ENCODE data around the gene IPO4. TPM values are rescaled to one million over a fixed set of nuclear protein-coding genes. Genes with fewer than 3 reads are reported as not detected.

The IPO4 gene
- total and polyA plus RNA-seq, 10 of the 15 experiments (the other 5 are each of a cell fraction or from before 2014, with no cell fraction given): 7.8 to 139 (median 37.6) TPM

GRCh38 chr14:24151404-24152080, 37.1 kb downstream of the IPO4 start (continued):
- no peak for TF ChIP-seq BCLAF1 (IDR thresholded peaks at IDR 0.05)
- no peak for TF ChIP-seq MEF2B (IDR thresholded peaks at IDR 0.05; ENCODE audit: partially characterized antibody, poor library complexity, severe bottlenecking)
- no peak for TF ChIP-seq CEBPB (IDR thresholded peaks at IDR 0.05; ENCODE audit: borderline replicate concordance in 1 of 2, low read depth in 2 of 2, low read length in 2 of 2)
- TF ChIP-seq SUPT20H (IDR thresholded peaks at IDR 0.05; ENCODE audit: borderline replicate concordance, control insufficient read depth, low read depth, low read length): no peak

DNA sequence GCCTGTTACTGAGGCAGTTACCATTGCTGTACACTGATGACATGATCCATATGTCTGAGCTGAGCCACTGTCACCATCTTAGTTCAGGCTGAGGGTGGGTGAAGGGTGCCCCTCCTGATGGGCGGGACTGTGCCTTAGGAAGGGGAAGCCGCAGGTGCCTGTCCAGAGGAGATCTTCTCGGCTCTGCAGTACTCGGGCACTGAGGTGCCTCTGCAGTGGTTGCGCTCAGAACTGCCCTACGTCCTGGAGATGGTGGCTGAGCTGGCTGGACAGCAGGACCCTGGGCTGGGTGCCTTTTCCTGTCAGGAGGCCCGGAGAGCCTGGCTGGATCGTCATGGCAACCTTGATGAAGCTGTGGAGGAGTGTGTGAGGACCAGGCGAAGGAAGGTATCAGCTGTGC, 37.6 kb downstream of the IPO4 start:
- DNase-seq (ENCODE audit: low read depth, low spot score) (no peak), ATAC-seq (no peak), FAIRE-seq (no peak)
- ChIA-PET CTCF (interaction anchor here (2.2 to 8.2 kb wide), 2 partner anchors 10 to 42 kb away, joined by 6 to 63 read pairs; partner anchors contain the start of gene IRF9), RAD21 (ENCODE audit: unreplicated experiment) (no interaction called here), POLR2A (interaction anchor here (0.7 to 2.6 kb wide), 5 partner anchors 10 to 44 kb away, joined by 3 to 21 read pairs (median 3); partner anchors contain the start of genes DCAF11, EMC9, IRF9 and NRL), SMC1A (ENCODE audit: uncharacterized antibody, unreplicated experiment) (interaction anchor here (3.6 kb wide), 1 partner anchor 11 kb away, joined by 22 read pairs; the partner anchor contains the start of gene IRF9)
- H3K36me3 ChIP-seq (ENCODE audit: control insufficient read depth in 2 of 2, insufficient read depth in 2 of 2, low read length in 1 of 2): peaks cover 27 to 31% of the 10 kb centered on the region in 2 experiments
- H3K27ac ChIP-seq (ENCODE audit: control insufficient read depth, insufficient read depth): no peak overlapping the region
- peaks cover 34% of the 10 kb centered on the region for H3K79me2 ChIP-seq (ENCODE audit: control insufficient read depth, insufficient read depth, low read length)
- no peaks in the 10 kb centered on the region; the same call in 2 of the 3 replicates for H3K9me3 ChIP-seq (replicated peaks; ENCODE audit: control insufficient read depth, insufficient read depth, low read length)
- H3K4me2 ChIP-seq (ENCODE audit: control insufficient read depth, insufficient read depth): no peak overlapping the region
- in situ Hi-C loops (cut with MboI) (no loop called here), intact Hi-C loops (cut with micrococcal nuclease; ENCODE audit: unreplicated experiment) (no loop called here)
- H3K27me3 ChIP-seq (replicated peaks in 1 of 2; ENCODE audit: control insufficient read depth in 2 of 2, insufficient read depth in 2 of 2, low read length in 1 of 2): no peaks in the 10 kb centered on the region
- H4K20me1 ChIP-seq (ENCODE audit: control insufficient read depth, insufficient read depth): no peaks in the 10 kb centered on the region
- H3K4me1 ChIP-seq (ENCODE audit: control insufficient read depth, insufficient read depth, low read length): no peaks in the 10 kb centered on the region
- 97% methylated on average over 9 of the region's 9 CpGs for WGBS (ENCODE audit: insufficient coverage, insufficient replicate concordance, low lambda C conversion rate, missing lambda C conversion rate)
- no peak overlapping the region for H3K9ac ChIP-seq (ENCODE audit: control insufficient read depth, insufficient read depth, low read length)
- BruUV-seq (replicated peaks): no TSS peak
- H3K4me3 ChIP-seq: no peak overlapping the region
- H2AFZ ChIP-seq (ENCODE audit: control insufficient read depth, low read depth, low read length): no peak overlapping the region
- TF ChIP-seq SP1 (IDR thresholded peaks at IDR 0.05; ENCODE audit: low read depth, low read length) (no peak), TBL1XR1 (IDR thresholded peaks at IDR 0.05; ENCODE audit: low read depth, low read length) (no peak), JUND (IDR thresholded peaks at IDR 0.05; ENCODE audit: low read depth, low read length) (no peak), ZNF384 (IDR thresholded peaks at IDR 0.05; ENCODE audit: borderline replicate concordance, low read depth, low read length) (no peak), HDAC6 (IDR thresholded peaks at IDR 0.05; ENCODE audit: unreplicated experiment) (no peak), NRF1 (conservative IDR thresholded peaks at IDR 0.05; ENCODE audit: low read depth, low read length) (no peak), MTA3 (IDR thresholded peaks at IDR 0.05; ENCODE audit: borderline replicate concordance, low read length) (no peak), NKRF (conservative IDR thresholded peaks at IDR 0.05) (no peak)
- TF ChIP-seq, protein P1, sequence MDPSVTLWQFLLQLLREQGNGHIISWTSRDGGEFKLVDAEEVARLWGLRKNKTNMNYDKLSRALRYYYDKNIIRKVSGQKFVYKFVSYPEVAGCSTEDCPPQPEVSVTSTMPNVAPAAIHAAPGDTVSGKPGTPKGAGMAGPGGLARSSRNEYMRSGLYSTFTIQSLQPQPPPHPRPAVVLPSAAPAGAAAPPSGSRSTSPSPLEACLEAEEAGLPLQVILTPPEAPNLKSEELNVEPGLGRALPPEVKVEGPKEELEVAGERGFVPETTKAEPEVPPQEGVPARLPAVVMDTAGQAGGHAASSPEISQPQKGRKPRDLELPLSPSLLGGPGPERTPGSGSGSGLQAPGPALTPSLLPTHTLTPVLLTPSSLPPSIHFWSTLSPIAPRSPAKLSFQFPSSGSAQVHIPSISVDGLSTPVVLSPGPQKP (IDR thresholded peaks at IDR 0.05; ENCODE audit: low read depth, low read length): no peak

Data from GM12878 (cell line).